ENCODE results near the gene RARA. TPM values are rescaled to one million over a fixed set of nuclear protein-coding genes. Genes with fewer than 3 reads are reported as not detected.
A peak's percentile ranks its signal among the peaks of the same experiment; 100 is the strongest.

The RARA gene
- total RNA-seq, 1 donor from 2014 or later, result 79.6 TPM

GRCh38 chr17:40356990-40357881 lies 48.3 kb downstream of the RARA start:
- no peaks in the 10 kb centered on the region for H3K9me3 Mint-ChIP-seq
- H3K27me3 Mint-ChIP-seq (ENCODE audit: low read depth), result peaks cover 9% of the 10 kb centered on the region
- H3K36me3 Mint-ChIP-seq, result peaks cover 15% of the 10 kb centered on the region
- peak overlapping the region; percentile 59 for H3K27ac Mint-ChIP-seq
- DNase-seq (ENCODE audit: low spot score in 2 of 2, unreplicated experiment in 2 of 2), result no peak
- peaks cover 32% of the 10 kb centered on the region for H3K4me1 Mint-ChIP-seq
- TF ChIP-seq, protein P1, sequence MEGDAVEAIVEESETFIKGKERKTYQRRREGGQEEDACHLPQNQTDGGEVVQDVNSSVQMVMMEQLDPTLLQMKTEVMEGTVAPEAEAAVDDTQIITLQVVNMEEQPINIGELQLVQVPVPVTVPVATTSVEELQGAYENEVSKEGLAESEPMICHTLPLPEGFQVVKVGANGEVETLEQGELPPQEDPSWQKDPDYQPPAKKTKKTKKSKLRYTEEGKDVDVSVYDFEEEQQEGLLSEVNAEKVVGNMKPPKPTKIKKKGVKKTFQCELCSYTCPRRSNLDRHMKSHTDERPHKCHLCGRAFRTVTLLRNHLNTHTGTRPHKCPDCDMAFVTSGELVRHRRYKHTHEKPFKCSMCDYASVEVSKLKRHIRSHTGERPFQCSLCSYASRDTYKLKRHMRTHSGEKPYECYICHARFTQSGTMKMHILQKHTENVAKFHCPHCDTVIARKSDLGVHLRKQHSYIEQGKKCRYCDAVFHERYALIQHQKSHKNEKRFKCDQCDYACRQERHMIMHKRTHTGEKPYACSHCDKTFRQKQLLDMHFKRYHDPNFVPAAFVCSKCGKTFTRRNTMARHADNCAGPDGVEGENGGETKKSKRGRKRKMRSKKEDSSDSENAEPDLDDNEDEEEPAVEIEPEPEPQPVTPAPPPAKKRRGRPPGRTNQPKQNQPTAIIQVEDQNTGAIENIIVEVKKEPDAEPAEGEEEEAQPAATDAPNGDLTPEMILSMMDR (IDR thresholded peaks at IDR 0.05; ENCODE audit: unreplicated experiment), result no peak
- H3K4me3 Mint-ChIP-seq, result no peak overlapping the region

DNA sequence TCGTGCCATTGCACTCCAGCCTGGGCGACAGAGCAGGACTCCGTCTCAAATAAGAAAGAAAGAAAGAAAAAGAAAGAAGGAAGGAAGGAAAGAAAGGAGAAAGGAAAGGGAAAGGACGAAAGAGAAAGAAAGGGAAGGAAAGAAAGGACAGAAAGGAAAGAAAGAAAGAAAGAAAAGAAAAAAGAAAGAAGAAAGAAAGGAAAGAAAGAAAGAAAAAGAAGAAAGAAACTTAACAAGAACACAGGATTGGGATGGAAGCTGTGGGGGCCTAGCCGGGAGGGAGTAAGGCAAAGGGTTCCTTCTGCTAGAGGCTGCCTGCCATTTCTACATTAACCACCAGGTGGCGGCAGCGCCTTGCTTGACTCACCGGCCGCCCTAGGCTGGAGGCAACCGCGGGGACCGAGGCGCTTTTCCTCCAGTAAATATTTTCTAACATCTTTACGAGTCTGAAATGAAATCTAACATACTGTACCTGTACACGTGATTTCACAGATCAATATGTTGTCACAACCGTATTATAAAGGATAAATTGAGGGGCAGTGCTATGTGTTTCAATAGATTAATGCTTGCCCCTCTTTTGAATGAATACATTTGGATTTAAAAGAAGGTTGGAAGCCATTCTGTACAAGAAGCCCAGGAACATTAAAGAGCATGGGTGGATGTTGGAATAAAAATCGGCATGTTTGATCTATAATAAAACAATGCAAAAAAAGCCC lies 49.5 kb downstream of the RARA start:
- Mint-ChIP-seq H3K27ac (peak overlapping the region; percentile 66), H3K9me3 (no peaks in the 10 kb centered on the region), H3K4me3 (peak overlapping the region; percentile 23), H3K27me3 (ENCODE audit: low read depth) (peaks cover 14% of the 10 kb centered on the region), H3K4me1 (peaks cover 26% of the 10 kb centered on the region), H3K36me3 (peaks cover 6% of the 10 kb centered on the region)
- DNase-seq (ENCODE audit: low spot score in 2 of 2, unreplicated experiment in 2 of 2), result peak; percentile 80 to 96
- TF ChIP-seq, protein P1 (IDR thresholded peaks at IDR 0.05; ENCODE audit: unreplicated experiment), result peak; percentile 98

GRCh38 chr17:40360091-40360490 lies 51.1 kb downstream of the RARA start:
- Mint-ChIP-seq H3K36me3 (peaks cover 3% of the 10 kb centered on the region), H3K27me3 (ENCODE audit: low read depth) (peaks cover 23% of the 10 kb centered on the region), H3K27ac (no peak overlapping the region), H3K4me3 (no peak overlapping the region), H3K9me3 (no peaks in the 10 kb centered on the region), H3K4me1 (peaks cover 19% of the 10 kb centered on the region)
- TF ChIP-seq, protein P1 (IDR thresholded peaks at IDR 0.05; ENCODE audit: unreplicated experiment), result no peak
- DNase-seq (ENCODE audit: low spot score in 2 of 2, unreplicated experiment in 2 of 2), result no peak

DNA sequence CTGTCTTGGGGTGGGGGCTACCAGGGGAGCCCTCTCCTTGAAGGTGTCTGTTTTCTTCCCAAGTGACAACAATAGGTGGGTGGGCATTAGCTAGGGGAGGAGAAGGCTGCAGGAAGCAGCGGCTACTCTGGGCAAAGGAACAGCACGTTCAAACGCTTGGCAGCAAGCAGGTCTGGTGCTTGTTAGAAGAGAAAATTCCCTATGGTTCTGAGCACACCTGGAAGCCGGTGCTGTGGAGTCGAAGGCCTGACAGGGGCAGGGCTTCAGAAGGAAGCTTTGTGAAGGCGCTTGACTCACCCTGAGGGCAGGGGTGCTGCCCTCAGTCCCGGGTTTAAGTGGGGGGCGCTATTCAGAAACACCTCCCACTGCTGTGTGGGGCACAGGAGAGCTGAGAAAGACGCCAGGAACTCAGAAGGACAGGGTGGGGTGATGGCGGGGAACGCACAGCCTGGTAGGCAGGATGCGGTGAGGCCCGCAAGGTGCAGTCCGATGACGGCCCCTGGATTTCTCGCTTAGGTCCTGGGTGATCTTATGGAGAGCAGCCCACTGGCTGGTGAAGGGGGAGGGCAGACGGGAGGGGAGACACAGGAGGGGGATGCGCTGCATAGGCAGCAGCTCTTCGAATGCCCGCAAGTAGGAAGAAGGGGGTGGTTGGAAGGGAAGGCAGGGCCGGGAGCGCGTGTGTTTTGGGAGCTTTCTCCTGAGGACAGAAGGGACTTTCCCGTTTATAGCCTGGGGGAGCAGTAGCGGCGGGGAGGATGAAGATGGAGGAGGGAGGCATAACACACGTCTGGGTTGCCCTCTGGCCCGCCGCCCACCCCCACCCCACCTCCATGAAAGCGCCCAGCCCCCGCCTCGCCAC lies 52.3 kb downstream of the RARA start:
- H3K9me3 Mint-ChIP-seq, result no peaks in the 10 kb centered on the region
- no peak overlapping the region for H3K27ac Mint-ChIP-seq
- TF ChIP-seq, protein P1 (IDR thresholded peaks at IDR 0.05; ENCODE audit: unreplicated experiment), result no peak
- H3K4me3 Mint-ChIP-seq, result no peak overlapping the region
- peaks cover 23% of the 10 kb centered on the region for H3K27me3 Mint-ChIP-seq (ENCODE audit: low read depth)
- H3K4me1 Mint-ChIP-seq, result peaks cover 19% of the 10 kb centered on the region
- DNase-seq (ENCODE audit: low spot score in 2 of 2, unreplicated experiment in 2 of 2), result no peak
- no peaks in the 10 kb centered on the region for H3K36me3 Mint-ChIP-seq

DNA sequence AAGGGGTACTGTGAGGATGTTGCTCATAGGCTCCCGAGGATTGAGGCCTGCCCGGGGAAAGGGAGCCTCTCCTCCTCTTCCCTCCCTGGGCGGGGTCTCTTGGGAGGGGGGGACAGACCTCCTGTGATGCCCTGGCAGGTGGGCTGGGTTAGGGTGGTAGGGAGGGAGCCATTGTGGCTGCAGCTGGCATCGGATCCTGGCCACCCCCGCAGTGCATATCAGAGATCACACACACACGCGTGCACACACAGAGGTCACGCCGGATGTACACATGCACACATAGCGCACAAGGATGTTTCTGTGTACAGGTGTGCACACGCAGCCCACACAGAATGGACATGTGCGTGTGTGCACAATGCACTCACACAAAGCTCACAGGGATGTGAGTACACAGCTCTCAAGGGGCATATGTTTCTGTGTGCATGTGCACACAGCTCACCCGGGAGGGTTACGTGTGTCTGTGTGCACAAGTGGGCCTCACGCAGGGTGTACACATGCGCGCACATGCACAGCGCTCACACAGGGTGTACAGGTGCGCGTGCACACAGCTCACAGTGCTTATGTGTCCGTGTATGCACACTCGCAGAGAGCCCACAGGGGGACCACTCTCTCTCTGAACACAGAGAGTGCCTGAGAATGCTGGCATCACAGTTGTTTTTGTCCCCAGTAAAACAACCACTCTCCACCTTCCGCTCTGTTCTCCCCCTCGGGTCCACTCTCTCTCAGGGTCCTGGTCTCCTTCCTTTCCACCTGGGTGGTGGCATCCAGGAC lies 53.1 kb downstream of the RARA start:
- Mint-ChIP-seq H3K36me3 (no peaks in the 10 kb centered on the region), H3K4me3 (peak overlapping the region; percentile 52), H3K4me1 (peaks cover 19% of the 10 kb centered on the region), H3K27ac (no peak overlapping the region), H3K27me3 (ENCODE audit: low read depth) (peaks cover 23% of the 10 kb centered on the region), H3K9me3 (no peaks in the 10 kb centered on the region)
- no peak for DNase-seq (ENCODE audit: low spot score in 2 of 2, unreplicated experiment in 2 of 2)
- TF ChIP-seq, protein P1 (IDR thresholded peaks at IDR 0.05; ENCODE audit: unreplicated experiment), result no peak

All from mesothelial cell of epicardium (in vitro differentiated cells).